HG02981 (cell line): Measurements from ENCODE around the gene LRRN3.
"Not testable (repeated sequence)": the region's sequence is repeated elsewhere in the genome, so short reads cannot be mapped to it uniquely, and the experiment has no call there.

Source experiments
- ATAC-seq: cut with Tn5 transposase; IDR thresholded peaks from one replicate; pipeline ENCODE4 v1.9.1; 2021; ENCODE audit warnings: mild to moderate bottlenecking, moderate library complexity; ENCODE audit not compliant: unreplicated experiment

The LRRN3 gene

DNA sequence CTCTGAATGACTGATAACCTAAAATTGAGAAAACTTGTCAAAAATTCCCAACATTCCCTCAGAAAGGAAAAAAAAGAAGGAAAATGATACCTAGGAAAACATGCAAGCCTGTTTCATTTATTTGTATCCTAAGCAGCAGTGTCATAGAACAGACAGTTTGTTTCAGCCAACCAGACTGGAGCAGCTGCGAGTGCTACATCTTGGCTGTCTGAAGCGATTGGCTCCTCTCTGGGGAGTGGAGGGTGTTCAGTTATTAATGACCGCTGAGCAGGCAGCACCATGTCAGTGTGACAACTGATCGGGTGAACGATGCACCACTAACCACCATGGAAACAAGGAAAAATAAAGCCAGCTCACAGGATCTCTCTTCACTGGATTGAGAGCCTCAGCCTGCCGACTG lies at the start of gene LRRN3:
Gene LRRN3, plus strand, starts transcription at position 282 of the 400 bp plus-strand sequence. CDS start 31,646 bp downstream, outside the sequence.
- ATAC-seq, result no peak

DNA sequence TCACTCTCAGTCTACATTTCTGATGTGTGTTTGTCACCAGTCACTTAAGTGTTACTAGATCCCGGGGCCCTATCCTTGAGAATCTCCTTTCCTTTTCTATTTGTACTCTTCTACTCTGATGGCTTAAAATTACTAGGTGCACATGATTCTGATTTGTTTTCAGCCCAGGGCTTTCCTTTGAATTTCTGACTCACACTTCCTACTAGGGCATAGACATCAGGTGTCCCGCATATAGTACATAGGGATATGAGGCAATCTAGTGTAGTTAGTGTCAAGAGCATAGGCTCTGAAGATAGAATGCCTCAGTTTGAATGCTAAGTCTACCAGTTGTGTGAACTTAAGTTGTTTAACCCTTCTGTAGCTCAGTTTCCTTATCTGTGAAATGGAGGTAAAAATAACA lies 49.4 kb upstream of the LRRN3 start:
- no peak for ATAC-seq

DNA sequence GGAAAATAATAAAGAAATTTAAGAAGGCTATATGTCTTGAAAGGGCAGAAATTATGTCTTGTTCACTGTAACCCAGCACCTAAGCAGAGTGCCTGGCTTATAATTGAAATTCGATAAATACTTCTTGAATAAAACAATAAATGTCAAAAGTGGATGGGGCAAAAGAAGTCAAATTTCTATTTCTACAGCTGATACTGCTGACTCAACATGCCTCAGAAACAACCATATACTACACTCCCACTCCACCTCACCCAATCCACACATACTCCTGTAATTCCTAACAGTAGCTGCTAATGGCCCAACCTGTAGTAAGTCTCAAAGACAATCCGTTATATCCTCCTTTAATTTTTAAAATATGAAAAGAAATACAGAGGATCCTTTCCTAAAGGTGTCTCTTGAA lies 48.1 kb upstream of the LRRN3 start:
- ATAC-seq, result no peak

DNA sequence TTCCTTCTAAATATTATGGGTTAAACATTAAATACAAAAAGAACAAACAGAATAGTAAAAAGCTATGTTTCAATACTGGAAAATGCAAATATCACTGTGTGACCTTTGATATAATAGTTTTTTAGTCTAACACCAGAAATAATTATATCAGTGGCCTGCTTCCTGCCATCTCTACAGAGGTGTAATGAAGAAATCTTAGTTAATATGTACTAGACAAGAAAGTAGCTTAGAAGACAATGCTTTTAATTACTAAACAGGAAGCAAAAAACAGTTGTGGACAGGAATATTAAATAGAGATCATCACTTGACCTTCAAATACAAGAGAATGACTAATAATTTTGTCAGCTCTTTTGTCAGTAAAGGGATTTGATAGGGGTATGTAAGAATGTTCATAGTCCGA lies 47.4 kb upstream of the LRRN3 start:
- peak; percentile 95 for ATAC-seq

DNA sequence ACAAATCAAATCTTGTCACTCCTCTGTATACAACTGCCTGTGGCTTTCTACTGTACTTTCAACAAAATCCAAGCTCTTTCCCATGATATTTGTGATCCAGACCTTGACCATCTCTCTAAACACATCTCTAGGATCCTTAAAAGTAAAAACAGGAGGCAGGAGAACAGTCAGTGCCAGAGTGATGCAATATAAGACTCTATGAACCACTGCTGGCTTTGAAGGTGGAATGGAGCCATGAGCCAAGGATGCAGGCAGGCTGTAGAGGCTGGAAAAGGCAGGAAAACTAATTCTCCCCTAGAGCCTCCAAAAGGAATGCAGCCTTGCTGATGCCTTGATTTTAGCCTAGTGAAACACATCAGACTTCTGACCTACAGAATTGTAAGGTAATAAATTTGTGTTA lies 45.5 kb upstream of the LRRN3 start:
- ATAC-seq, result no peak

DNA sequence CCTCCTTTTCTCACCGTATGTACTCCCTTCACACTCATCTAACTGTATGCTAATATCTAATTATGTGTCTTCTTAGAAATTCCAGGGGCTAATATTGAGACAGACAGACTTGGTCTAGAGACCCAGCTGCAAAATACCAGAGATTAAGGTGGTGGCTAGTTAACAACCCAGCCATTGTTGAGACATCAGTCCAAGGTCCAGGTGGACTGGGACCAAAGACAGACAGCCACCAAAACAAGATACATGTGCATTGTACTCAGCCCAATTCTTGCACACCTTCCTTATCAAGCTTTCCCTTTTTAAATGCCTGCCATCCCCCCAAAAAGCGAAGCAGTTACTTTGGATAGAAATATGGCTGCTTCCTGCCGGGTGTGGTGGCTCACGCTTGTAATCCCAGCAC lies 43.3 kb upstream of the LRRN3 start:
- ATAC-seq, result no peak

DNA sequence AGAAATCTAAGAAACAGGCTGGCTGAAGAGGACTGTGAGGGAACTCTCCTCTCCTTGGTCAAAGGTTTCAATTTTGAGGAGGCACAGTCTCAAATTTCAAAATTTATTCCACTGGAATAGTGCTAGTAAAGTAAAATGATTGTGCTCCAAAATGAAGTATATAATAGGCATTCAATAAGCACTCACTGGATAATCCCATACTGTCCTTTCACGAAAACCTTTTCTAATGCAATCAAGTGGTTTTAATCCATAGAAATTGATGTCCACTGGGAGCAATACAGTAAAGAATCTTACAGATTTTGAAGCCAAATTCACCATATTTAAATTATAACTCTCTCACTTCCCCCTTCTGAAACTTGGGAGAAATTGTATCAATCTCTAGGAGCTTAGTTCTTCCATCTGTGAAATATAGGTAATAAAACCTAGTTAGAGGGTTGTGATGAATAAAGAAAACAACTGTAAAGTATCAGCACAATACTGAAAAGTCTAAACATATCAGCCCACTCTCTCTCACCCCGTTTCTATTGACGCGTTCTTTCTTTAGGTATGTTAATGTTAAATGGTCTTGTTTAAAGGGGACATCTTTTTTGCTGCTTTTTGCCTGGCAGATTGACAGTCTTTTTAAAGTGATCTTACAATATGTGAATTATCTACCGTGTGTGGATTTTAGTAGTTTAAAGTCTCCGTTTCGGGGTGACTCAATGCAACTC lies 40.8 kb upstream of the LRRN3 start:
- no peak for ATAC-seq

DNA sequence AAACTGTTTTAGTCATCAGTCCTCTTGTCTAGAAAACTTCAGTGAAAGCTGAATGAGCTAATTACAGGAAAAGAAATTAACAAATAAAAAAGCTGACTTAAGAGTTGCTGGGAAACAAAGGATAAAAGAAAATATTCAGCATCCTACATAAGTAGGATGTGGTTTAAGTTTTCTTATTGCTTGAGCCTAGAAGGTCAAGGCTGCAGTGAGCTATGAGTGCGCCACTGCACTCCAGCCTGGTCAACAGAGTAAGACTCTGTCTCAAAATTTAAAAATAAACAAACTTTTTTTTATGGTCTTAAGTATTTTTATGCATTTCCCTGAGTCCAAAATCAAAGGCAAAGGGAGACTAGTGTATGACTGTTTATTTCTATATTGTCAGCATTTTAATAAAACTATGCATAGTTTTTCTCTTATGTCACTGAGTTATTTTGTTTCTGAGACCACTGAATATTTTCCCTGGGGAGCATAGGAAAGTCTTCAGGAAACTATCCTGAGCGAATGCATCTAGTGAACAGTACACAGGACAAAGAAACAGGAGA lies 40.0 kb upstream of the LRRN3 start:
- ATAC-seq, result no peak

DNA sequence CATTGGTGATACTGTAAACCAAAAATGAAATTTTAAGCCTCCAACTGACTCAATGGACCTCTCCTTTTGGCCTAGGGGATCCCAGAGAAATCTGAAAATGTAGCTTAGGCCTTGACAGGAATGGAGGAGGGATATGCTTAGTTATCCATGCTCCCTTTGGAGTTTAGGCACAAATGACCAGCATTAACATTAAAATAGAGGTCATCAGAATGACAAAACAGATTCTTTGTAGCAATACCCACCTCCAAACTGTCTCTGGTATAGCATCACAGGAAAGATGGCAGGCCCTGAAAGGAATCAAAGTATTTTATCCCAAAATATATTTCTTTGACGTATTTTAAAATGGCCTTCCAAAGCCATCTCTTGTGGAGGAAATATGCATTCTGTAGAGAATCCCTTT lies 39.1 kb upstream of the LRRN3 start:
- no peak for ATAC-seq

DNA sequence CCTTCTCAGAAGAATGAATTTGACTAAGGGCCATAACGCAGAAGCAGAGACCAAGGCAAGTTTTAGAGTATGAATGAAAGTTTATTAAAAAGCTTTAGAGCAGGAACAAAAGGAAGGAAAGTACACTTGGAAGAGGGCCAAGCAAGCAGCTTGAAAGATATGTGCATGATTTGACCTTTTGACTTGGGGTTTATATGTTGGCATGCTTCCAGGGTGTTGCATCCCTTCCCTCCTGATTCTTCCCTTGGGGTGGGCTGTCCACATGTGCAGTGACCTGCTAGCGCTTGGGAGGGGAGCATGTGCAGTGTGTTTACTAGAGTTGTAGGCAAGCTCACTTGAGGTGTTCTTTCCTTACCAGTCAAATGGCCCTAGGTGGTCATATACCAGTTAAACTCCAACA lies 37.9 kb upstream of the LRRN3 start:
- ATAC-seq, result no peak

DNA sequence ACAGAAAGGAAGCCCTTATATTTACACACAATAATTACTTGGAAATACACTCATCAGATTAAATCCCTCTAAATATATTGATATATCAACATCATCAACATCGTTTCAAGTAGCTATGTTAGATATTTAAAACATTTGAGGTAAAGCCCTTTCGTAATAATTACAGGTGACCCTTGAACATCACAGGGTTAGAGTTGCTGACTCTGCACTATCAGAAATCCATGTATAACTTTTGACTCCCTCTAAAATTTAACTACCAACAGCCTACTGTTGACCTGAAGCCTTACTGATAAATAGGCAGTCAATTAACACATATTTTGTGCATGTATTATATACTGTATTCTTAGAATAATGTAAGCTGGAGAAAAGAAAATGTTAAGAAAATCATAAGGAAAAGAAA lies 34.6 kb upstream of the LRRN3 start:
- ATAC-seq, result no peak

DNA sequence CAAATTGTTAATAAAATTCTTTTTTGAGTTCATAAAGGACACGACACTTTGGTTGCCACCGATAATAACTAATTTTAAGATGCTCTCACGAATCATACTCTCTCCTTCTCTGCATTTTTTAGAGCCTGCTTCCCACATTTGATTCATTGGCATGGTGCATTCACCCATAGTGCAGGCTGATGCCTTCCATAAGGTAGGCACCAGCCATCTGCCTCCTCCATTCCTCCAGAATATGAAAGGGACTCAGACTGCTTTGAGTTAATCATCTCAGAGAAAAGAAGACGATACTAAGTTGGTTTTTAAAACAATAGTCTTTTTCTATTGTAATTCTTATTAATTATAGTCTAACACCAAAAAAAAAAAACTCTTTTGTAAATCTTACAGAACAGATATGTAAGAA lies 33.9 kb upstream of the LRRN3 start:
- ATAC-seq, result no peak

DNA sequence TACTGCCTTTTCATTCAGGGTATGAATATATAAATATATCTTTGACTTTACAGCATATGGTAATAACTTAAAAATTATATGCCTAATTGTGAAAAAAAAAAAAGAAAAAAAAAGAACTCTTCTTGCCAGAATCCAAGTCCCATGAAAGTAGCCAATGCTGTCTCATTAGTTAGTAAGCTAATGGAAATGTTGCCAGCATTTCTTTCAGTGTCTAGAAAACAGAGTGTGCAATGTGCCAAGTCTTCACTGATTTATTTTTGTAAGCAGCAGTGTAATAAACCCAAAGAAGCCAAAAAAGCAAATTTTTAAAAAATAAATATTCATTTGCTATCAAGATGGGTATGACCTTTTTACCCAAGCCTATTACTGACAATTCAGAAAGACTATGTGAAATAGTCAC lies 31.1 kb upstream of the LRRN3 start:
- no peak for ATAC-seq

DNA sequence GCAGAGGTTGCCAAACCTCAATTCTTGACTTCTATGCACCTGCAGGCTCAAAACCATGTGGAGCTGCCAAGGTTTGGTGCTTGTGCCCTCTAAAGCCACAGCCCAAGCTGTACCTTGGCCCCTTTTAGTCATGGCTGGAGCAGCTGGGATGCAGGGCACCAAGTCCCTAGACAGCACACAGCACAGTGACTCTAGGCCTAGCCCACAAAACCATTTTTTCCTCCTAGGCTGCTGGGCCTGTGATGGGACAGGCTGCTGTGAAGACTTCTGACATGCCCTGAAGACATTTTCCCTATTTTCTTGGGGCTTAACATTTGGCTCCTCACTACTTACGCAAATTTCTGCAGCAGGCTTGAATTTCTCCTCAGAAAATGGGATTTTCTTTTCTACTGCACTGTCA lies 27.8 kb upstream of the LRRN3 start:
- no peak for ATAC-seq

DNA sequence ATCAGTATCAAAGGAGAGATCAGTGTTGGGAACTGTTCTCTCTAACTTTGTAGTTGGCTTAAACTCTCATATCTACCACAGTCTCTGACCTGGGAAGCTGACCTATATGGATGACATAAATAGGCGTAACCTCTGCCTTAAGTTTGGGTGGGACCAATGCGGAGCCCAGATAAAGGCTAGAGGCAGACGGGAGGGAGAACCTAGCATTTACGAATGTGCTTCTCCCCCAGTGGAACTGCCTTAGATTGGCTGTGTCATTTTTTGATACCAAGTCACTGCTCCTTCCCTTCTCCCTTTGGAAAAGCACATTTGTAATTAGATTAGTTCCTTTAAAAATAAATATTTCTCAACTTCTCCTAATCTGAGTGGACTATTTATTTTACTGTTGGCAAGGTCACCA lies 23.7 kb upstream of the LRRN3 start:
- ATAC-seq, result no peak

DNA sequence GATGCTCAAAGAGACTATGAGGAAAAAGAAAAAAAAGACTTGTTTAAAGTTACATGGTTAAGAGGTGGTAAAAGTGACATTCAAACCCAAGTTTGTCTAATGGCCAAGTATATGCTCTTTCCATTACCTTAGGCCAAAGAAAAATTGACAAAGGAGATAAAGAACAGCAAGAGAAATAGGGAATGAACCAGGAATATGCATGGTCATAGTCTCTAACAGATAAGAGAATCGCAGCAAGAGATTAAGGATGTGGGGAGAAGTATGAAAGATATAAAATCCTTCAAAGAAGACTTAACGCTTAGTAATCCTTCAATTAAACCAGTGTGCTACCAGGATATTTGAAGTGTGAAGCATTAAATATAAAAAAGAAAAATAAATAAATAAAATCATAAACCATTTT lies 23.2 kb upstream of the LRRN3 start:
- ATAC-seq, result no peak

DNA sequence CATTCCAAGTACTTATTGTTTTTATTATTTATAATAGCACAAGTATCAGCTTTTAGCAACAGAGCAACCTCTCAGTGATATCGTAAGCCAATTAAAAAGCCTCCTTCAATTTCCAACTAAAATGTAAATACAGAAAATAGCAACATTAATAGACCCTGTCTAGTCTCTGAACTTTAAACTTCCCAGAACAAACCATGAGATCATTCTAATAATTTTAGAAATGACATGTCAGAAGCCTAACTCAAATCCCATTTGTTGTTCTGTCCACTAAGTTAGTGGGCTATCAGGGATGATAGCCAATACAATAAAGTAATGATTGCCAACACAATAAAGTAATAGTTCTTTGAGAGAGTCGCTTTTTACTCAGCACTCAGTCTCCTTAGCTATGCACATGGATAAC lies 22.3 kb upstream of the LRRN3 start:
- ATAC-seq, result no peak

DNA sequence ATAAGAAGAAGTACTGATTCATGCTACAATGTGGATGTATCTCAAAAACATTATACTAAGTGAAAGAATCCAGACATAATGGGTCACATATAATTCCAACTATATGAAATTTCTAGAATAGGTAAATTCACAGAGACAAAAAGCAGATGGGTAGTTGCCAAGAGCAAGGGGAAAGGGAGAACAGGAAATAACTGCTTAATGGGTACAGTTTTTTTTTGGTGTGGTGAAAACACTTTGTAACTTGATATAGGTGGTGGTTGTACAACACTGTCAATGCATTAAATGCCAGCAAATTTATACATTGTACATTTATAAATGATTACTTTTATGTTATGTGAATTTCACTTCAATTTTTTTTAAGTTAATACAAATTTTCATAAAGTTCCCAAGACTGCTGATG lies 19.4 kb upstream of the LRRN3 start:
- ATAC-seq, result no peak

DNA sequence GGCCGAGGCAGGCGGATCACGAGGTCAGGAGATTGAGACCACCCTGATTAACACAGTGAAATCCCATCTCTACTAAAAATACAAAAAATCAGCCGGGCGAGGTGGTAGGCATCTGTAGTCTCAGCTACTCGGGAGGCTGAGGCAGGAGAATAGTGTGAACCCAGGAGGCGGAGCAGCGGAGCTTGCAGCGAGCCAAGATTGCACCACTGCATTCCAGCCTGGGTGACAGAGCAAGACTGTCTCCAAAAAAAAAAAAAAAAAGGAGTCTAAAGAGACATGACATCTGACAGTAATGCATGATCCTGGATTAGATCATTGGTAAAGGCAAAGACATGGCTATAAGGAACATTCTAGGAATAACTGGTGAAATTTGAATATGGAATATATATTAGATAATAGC lies 18.3 kb upstream of the LRRN3 start:
- not testable (repeated sequence) for ATAC-seq

DNA sequence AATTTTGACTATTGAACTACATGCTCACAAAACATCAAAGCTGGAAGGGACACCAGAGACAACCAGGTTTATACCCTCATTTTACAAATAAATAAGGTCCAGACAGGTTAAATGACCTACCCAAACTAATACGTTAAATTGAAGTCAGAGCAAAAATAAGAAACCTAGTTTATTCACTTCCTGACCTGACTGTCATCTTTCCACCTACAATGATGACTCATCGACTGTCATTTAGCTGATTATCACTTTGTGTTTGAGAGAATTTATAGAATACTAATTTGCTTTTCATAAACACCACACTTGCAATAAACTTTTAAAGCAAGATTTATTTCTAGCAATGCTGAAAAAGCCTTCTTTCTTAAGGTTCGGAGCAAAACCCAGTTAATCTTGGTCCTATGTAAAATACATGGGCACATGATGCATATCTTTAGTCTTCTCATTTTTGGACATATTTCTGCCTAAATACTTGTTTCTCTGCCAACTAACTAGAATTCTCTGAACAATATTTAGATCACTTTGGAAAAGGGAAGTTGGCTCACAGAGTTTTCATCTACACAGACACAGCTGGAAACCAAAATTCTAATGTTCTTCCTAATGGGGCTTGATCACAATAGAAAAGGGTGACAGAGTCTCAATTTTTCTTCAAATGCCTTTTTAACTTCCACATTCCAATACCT lies 16.7 kb upstream of the LRRN3 start:
- ATAC-seq, result peak; percentile 52

DNA sequence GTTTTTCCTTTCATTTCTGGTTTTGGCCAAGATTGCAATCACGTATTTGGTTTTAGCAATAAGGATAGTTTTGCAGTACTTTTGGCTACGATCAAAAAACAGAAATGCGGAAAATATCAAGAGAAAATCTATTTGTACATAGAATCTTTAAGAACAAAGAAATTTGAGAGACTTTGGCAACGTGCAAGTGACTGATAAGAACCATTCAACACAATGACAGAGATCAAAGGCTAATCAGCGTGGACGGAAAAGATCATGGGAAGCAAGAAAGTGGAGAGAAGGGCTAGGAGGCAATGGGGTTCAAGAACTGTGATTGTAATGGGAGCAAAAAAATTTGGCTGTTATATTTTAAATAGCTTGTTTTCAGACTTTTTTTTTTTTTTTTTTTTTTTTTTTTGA lies 16.2 kb upstream of the LRRN3 start:
- no peak for ATAC-seq

DNA sequence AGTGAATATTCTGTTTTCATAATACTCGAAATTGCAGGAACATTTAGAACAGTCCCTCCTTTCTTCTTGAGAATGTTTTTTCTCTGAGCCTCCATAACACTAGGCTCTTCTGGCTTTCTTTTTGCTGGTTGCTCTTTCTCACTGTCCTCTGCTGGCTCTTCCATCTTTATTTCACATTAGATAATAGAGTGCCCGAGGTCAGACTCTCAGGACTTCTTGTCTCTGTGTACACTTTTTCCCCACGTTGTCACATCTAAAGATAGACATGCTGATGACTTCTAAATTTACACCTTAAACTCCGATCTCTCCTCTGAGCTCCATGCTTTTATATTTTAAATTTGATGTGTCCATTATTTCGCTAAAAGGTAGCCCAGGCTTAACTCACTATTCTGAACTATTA lies 15.4 kb upstream of the LRRN3 start:
- no peak for ATAC-seq

DNA sequence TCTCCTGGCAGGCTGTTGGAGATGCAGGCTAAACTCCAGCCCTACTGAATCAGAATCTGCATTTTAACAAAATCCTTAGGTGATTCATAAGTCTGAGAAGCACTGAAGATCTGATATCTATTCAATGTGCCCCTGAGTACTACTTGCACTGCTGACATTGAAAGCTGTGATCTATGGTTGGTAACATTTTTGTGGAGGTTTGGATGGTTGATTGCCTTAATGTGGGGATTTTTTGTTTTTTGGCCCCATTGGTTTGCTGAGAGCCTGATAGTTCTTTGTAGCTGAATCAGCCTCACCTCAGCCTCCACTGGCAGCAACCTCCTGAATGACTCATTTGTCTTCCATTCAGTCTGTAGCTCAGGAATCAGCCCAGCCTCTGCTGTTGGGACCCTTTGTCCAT lies 14.7 kb upstream of the LRRN3 start:
- ATAC-seq, result no peak
